NB4 (cell line): ENCODE results near the gene WRAP53.

Experiments
- CTCF ChIP-seq: IDR thresholded peaks from one replicate; pipeline ENCODE4 v1.5.1; 2012; ENCODE audit warnings: low read depth, low read length
- MAX ChIP-seq: IDR thresholded peaks from 2 replicates; pipeline ENCODE4 v1.6.1; 2011; ENCODE audit warnings: low read depth, low read length
- POLR2A ChIP-seq: IDR thresholded peaks from 2 replicates; pipeline ENCODE4 v1.6.1; 2011; ENCODE audit warnings: mild to moderate bottlenecking; ENCODE audit not compliant: insufficient read length; ENCODE audit errors: extremely low read depth

- TF ChIP-seq CTCF (no peak), POLR2A (no peak), MAX (no peak)
Observed at GRCh38 chr17:7674934-7675333, 13.3 kb upstream of the WRAP53 start.
